HG03097 (cell line): ENCODE results near the gene SUMO3.

Experiments
- ATAC-seq: cut with Tn5 transposase; IDR thresholded peaks from one replicate; pipeline ENCODE4 v1.9.1; 2021; ENCODE audit not compliant: unreplicated experiment, low FRiP score

SUMO3 gene

GRCh38 chr21:44804762-44805161 is 13.1 kb downstream of the SUMO3 start:
- no peak for ATAC-seq

- no peak for ATAC-seq
Measured at GRCh38 chr21:44803651-44804050, 14.2 kb downstream of the SUMO3 start.

GRCh38 chr21:44802396-44803153 is 15.3 kb downstream of the SUMO3 start:
- peak; percentile 11 for ATAC-seq

GRCh38 chr21:44801468-44802395 is 16.1 kb downstream of the SUMO3 start, which contains the start of gene UBE2G2:
UBE2G2 (minus strand) TSS chr21:44801820; CDS start chr21:44801748, 72 bp downstream.
- peak; percentile 66 for ATAC-seq

- ATAC-seq = no peak
Measured at GRCh38 chr21:44800971-44801467, 16.8 kb downstream of the SUMO3 start.

GRCh38 chr21:44800103-44800502 is 17.8 kb downstream of the SUMO3 start:
- no peak for ATAC-seq

GRCh38 chr21:44799646-44800045 is 18.2 kb downstream of the SUMO3 start:
- ATAC-seq = no peak

GRCh38 chr21:44797775-44798174 is 20.1 kb downstream of the SUMO3 start:
- ATAC-seq = no peak

GRCh38 chr21:44795342-44795741 is 22.5 kb downstream of the SUMO3 start:
- no peak for ATAC-seq

- ATAC-seq = no peak
Measured at GRCh38 chr21:44793592-44794374, 24.1 kb downstream of the SUMO3 start.

GRCh38 chr21:44792702-44793591 is 24.9 kb downstream of the SUMO3 start:
- no peak for ATAC-seq

- ATAC-seq = no peak
Measured at GRCh38 chr21:44791993-44792392, 25.9 kb downstream of the SUMO3 start.

- no peak for ATAC-seq
Measured at GRCh38 chr21:44791246-44791645, 26.6 kb downstream of the SUMO3 start.

- no peak for ATAC-seq
Measured at GRCh38 chr21:44790368-44790767, 27.5 kb downstream of the SUMO3 start.

- ATAC-seq = no peak
Measured at GRCh38 chr21:44789880-44790279, 28.0 kb downstream of the SUMO3 start.

- ATAC-seq = no peak
Measured at GRCh38 chr21:44785620-44786335, 32.1 kb downstream of the SUMO3 start.

GRCh38 chr21:44784810-44785209 is 33.1 kb downstream of the SUMO3 start:
- no peak for ATAC-seq

GRCh38 chr21:44783020-44783696 is 34.7 kb downstream of the SUMO3 start:
- no peak for ATAC-seq
